ENCODE data around the gene HLA-DMA. TPM values are rescaled to one million over a fixed set of nuclear protein-coding genes. Genes with fewer than 3 reads are reported as not detected.

HLA-DMA gene
- total RNA-seq, 1 donor from 2014 or later, result 4.7 TPM

DNA sequence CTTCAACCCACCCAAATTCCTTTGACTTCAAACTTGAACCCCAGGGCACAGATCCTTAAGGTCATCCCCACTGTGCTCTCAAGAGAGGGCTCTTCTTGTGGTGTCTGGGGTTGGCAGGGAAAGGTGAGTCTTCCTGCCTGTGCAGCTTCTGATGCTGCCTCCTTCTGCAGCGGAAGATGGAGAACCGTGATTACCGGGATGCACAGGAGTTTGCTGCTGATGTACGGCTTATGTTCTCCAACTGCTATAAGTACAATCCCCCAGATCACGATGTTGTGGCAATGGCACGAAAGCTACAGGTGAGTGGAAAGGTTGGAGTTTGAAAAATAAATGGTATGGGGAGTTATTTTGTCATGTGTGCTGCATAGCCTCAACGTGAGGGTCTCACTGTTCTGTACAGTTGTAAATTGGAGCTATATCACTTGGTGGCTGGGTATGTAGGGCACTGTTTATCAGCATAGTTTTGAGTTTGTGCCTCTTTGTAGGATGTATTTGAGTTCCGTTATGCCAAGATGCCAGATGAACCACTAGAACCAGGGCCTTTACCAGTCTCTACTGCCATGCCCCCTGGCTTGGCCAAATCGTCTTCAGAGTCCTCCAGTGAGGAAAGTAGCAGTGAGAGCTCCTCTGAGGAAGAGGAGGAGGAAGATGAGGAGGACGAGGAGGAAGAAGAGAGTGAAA is 24.5 kb upstream of the HLA-DMA start:
- H3K27me3 ChIP-seq (ENCODE audit: control insufficient read depth, insufficient read depth, low read length), result no peaks in the 10 kb centered on the region
- peaks cover 15% of the 10 kb centered on the region for H3K36me3 ChIP-seq (ENCODE audit: control insufficient read depth, insufficient read depth, low read length)
- H3K4me3 ChIP-seq (ENCODE audit: low read depth, low read length), result no peak overlapping the region
- DNase-seq (ENCODE audit: low read depth), result no peak
- TF ChIP-seq, protein P1, sequence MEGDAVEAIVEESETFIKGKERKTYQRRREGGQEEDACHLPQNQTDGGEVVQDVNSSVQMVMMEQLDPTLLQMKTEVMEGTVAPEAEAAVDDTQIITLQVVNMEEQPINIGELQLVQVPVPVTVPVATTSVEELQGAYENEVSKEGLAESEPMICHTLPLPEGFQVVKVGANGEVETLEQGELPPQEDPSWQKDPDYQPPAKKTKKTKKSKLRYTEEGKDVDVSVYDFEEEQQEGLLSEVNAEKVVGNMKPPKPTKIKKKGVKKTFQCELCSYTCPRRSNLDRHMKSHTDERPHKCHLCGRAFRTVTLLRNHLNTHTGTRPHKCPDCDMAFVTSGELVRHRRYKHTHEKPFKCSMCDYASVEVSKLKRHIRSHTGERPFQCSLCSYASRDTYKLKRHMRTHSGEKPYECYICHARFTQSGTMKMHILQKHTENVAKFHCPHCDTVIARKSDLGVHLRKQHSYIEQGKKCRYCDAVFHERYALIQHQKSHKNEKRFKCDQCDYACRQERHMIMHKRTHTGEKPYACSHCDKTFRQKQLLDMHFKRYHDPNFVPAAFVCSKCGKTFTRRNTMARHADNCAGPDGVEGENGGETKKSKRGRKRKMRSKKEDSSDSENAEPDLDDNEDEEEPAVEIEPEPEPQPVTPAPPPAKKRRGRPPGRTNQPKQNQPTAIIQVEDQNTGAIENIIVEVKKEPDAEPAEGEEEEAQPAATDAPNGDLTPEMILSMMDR (IDR thresholded peaks at IDR 0.05; ENCODE audit: insufficient read depth, low read length, poor library complexity, severe bottlenecking), result no peak

DNA sequence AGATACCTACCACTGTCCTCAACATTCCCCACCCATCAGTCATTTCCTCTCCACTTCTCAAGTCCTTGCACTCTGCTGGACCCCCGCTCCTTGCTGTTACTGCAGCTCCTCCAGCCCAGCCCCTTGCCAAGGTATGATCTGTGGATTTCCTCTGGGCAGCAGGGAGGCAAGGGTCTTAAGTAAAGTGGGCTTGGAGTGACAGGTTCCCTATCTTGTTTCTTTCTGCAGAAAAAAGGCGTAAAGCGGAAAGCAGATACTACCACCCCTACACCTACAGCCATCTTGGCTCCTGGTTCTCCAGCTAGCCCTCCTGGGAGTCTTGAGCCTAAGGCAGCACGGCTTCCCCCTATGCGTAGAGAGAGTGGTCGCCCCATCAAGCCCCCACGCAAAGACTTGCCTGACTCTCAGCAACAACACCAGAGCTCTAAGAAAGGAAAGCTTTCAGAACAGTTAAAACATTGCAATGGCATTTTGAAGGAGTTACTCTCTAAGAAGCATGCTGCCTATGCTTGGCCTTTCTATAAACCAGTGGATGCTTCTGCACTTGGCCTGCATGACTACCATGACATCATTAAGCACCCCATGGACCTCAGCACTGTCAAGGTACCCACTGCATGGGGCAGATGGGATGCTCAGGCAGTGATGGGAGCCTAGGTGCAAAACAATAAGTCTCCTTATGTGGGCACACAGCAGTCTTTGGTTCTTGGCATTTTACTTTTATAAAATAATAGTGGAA is 23.6 kb upstream of the HLA-DMA start:
- Histone ChIP-seq H3K36me3 (ENCODE audit: control insufficient read depth, insufficient read depth, low read length) (peaks cover 15% of the 10 kb centered on the region), H3K27me3 (ENCODE audit: control insufficient read depth, insufficient read depth, low read length) (no peaks in the 10 kb centered on the region), H3K4me3 (ENCODE audit: low read depth, low read length) (no peak overlapping the region)
- TF ChIP-seq, protein P1 (IDR thresholded peaks at IDR 0.05; ENCODE audit: insufficient read depth, low read length, poor library complexity, severe bottlenecking), result no peak
- no peak for DNase-seq (ENCODE audit: low read depth)

DNA sequence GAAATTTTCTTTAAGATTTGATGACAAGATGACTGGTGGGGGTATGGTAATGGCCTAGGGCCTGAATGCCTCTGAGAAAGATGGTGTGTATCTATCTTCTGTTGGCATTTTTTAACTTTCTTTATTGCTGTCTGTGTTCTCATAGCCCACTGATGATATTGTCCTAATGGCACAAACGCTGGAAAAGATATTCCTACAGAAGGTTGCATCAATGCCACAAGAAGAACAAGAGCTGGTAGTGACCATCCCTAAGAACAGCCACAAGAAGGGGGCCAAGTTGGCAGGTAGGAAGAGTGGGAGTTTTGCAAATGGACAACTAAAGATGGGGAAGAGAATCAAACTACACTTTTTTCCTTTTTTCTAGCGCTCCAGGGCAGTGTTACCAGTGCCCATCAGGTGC is 23.0 kb upstream of the HLA-DMA start:
- H3K27me3 ChIP-seq (ENCODE audit: control insufficient read depth, insufficient read depth, low read length), result no peaks in the 10 kb centered on the region
- TF ChIP-seq, protein P1 (IDR thresholded peaks at IDR 0.05; ENCODE audit: insufficient read depth, low read length, poor library complexity, severe bottlenecking), result no peak
- no peak overlapping the region for H3K4me3 ChIP-seq (ENCODE audit: low read depth, low read length)
- H3K36me3 ChIP-seq (ENCODE audit: control insufficient read depth, insufficient read depth, low read length), result peaks cover 15% of the 10 kb centered on the region
- no peak for DNase-seq (ENCODE audit: low read depth)

DNA sequence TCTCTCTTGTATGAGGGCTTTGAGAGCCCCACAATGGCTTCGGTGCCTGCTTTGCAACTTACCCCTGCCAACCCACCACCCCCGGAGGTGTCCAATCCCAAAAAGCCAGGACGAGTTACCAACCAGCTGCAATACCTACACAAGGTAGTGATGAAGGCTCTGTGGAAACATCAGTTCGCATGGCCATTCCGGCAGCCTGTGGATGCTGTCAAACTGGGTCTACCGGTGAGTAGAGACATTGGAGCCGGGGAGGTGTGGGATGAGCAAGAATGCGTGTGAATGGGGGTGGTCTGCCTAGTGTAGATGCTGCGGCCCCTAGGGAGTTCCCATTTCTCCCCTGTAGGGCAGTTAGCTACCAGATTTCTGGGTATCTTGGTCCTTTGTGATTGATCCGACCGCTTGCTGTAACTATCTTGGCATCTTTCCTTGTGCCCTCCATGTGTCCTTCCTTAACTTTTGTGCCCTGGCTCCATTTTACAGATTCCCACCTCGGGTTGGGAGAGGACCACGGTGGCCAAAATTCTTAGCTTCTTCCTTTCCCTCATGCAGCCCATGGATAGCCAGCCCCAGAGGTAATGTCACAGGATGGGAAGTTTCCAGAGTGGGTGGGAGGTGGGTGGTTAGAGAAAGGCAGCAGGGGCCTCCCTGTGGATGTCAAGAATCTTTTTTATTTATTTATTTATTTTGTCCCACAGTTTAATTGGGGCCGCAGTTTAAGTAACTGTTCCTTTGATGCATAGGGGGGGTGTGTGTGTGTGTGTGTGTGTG is 21.8 kb upstream of the HLA-DMA start:
- DNase-seq (ENCODE audit: low read depth), result no peak
- TF ChIP-seq, protein P1 (IDR thresholded peaks at IDR 0.05; ENCODE audit: insufficient read depth, low read length, poor library complexity, severe bottlenecking), result no peak
- Histone ChIP-seq H3K27me3 (ENCODE audit: control insufficient read depth, insufficient read depth, low read length) (no peaks in the 10 kb centered on the region), H3K4me3 (ENCODE audit: low read depth, low read length) (peak overlapping the region; percentile 90), H3K36me3 (ENCODE audit: control insufficient read depth, insufficient read depth, low read length) (peaks cover 13% of the 10 kb centered on the region)

DNA sequence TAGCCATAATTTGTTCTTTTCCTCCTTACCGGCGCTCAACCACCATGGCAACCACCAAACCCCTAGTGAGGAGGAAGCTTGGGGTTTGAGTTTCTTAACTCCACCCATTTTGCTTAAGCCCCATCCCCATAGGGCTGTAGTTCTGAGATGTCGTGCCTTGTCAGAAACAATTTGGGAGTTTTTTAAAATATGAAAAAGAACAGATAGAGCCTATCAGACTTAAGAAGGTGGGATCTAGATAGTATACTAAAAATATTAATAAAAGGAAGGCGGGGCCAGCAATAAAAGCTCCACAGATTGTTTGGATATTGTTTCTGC is 21.1 kb upstream of the HLA-DMA start:
- Histone ChIP-seq H3K4me3 (ENCODE audit: low read depth, low read length) (peak overlapping the region; percentile 90), H3K36me3 (ENCODE audit: control insufficient read depth, insufficient read depth, low read length) (peaks cover 11% of the 10 kb centered on the region), H3K27me3 (ENCODE audit: control insufficient read depth, insufficient read depth, low read length) (no peaks in the 10 kb centered on the region)
- TF ChIP-seq, protein P1 (IDR thresholded peaks at IDR 0.05; ENCODE audit: insufficient read depth, low read length, poor library complexity, severe bottlenecking), result no peak
- no peak for DNase-seq (ENCODE audit: low read depth)

All from kidney epithelial cell (primary cell).